Keratinocyte (primary cell): ENCODE data around the gene CATSPERE. TPM values are rescaled to one million over a fixed set of nuclear protein-coding genes. Genes with fewer than 3 reads are reported as not detected.

Experiments used
- DNase-seq: peaks from one replicate; pipeline ENCODE4 v3.0.0-alpha.2; 2011; ENCODE audit warnings: low read depth, missing footprints, low spot score
- FAIRE-seq: peaks from 2 replicates; lab custom pipeline; 2011; peaks lifted over from hg19 to GRCh38; lab: Jason Lieb, UNC
- H2AFZ ChIP-seq: 2 replicates; pipeline ENCODE4 v1.6.0; 2012; ENCODE audit warnings: low read length, control low read depth, inconsistent platforms; ENCODE audit not compliant: control insufficient read depth
- H3K27ac ChIP-seq: 2 replicates; pipeline ENCODE4 v1.5.1; 2011; ENCODE audit warnings: low read length; ENCODE audit not compliant: control insufficient read depth, insufficient read depth
- H3K27me3 ChIP-seq: 3 replicates; pipeline ENCODE4 v1.6.0; 2011; ENCODE audit warnings: low read length; ENCODE audit not compliant: control insufficient read depth, insufficient read depth; ENCODE audit errors: extremely low read depth
- H3K36me3 ChIP-seq, 2 experiments: 2 replicates in 1 of 2; 3 replicates in 1 of 2; pipeline ENCODE4 v1.5.1; 2011; ENCODE audit warnings: low read length in 2 of 2, mild to moderate bottlenecking in 1 of 2; ENCODE audit not compliant: control insufficient read depth in 2 of 2, insufficient read depth in 2 of 2; ENCODE audit errors: extremely low read depth in 1 of 2
- H3K4me1 ChIP-seq: 3 replicates; pipeline ENCODE4 v1.5.1; 2011; ENCODE audit warnings: low read length; ENCODE audit not compliant: control insufficient read depth, insufficient read depth; ENCODE audit errors: extremely low read depth
- H3K4me2 ChIP-seq: 3 replicates; pipeline ENCODE4 v1.6.0; 2011; ENCODE audit warnings: low read depth, low read length; ENCODE audit not compliant: control insufficient read depth, insufficient read depth; ENCODE audit errors: extremely low read depth
- H3K4me3 ChIP-seq, 3 experiments: fragments of 200-600 bp in 1 of 3; sonication (generic) in 1 of 3; 2 replicates in 2 of 3; 3 replicates in 1 of 3; pipeline ENCODE4 v1.5.1; 2011 to 2016; ENCODE audit warnings: low read length in 3 of 3, mild to moderate bottlenecking in 3 of 3, control low read depth in 2 of 3, inconsistent platforms in 1 of 3, low read depth in 1 of 3, mixed read lengths in 1 of 3, mixed run types in 1 of 3, moderate library complexity in 1 of 3; ENCODE audit not compliant: control insufficient read depth in 2 of 3, insufficient read depth in 2 of 3; ENCODE audit errors: extremely low read depth in 1 of 3
- H3K79me2 ChIP-seq: 2 replicates; pipeline ENCODE4 v1.6.0; 2012; ENCODE audit warnings: low read length; ENCODE audit not compliant: control insufficient read depth, insufficient read depth
- H3K9ac ChIP-seq: 3 replicates; pipeline ENCODE4 v1.6.0; 2011; ENCODE audit warnings: low read length; ENCODE audit not compliant: control insufficient read depth, insufficient read depth; ENCODE audit errors: extremely low read depth
- H3K9me1 ChIP-seq: 3 replicates; pipeline ENCODE4 v1.6.0; 2011; ENCODE audit warnings: low read length; ENCODE audit not compliant: control insufficient read depth, insufficient read depth; ENCODE audit errors: extremely low read depth
- H3K9me3 ChIP-seq: 2 replicates; pipeline ENCODE4 v1.5.1; 2012; ENCODE audit warnings: low read depth, low read length; ENCODE audit not compliant: control insufficient read depth
- H4K20me1 ChIP-seq: 3 replicates; pipeline ENCODE4 v1.6.0; 2011; ENCODE audit warnings: low read length; ENCODE audit not compliant: control insufficient read depth, insufficient read depth; ENCODE audit errors: extremely low read depth
- EZH2 ChIP-seq: IDR thresholded peaks from one replicate; pipeline ENCODE4 v1.6.1; 2012; ENCODE audit warnings: inconsistent platforms, mild to moderate bottlenecking, low read length, moderate library complexity
- dilution Hi-C: fragments of 300-500 bp; cut with MboI; formaldehyde crosslinking; loops from one replicate; pipeline ENCODE4 v1.7.0; 2020; ENCODE audit warnings: low sequenced_read_pairs; ENCODE audit not compliant: extremely low pct_ligation_motif_present
- polyA plus RNA-seq, 5 experiments: library from polyadenylated mRNA; depleted of rRNA in 3 of 5; stranded (reverse) in 3 of 5; stranded (forward) in 1 of 5; unstranded in 1 of 5; fragments of >200 nt; gene quantifications; 1 replicate in 1 of 5; 2 replicates in 3 of 5; 3 replicates in 1 of 5; pipeline versions ENCODE4 v1.2.1 to v1.2.3, GENCODE V29; 2011 to 2012; ENCODE audit warnings: missing spikeins in 2 of 5, low read depth in 1 of 5, low replicate concordance in 1 of 5
- TF ChIP-seq, protein P1 (sequence below), 3 experiments: IDR thresholded peaks in 1 of 3; conservative IDR thresholded peaks in 1 of 3; optimal IDR thresholded peaks in 1 of 3; 2 replicates in 2 of 3; 3 replicates in 1 of 3; pipeline versions ENCODE3 to v1.5.1; 2011; ENCODE audit warnings: low read length in 3 of 3, mild to moderate bottlenecking in 3 of 3, moderate library complexity in 2 of 3, control low read depth in 1 of 3, inconsistent platforms in 1 of 3; ENCODE audit not compliant: insufficient read depth in 2 of 3; ENCODE audit errors: extremely low read depth in 1 of 3

The CATSPERE gene
- polyA plus RNA-seq, 1 donor (not counting 4 experiments of a cell fraction or from before 2014, with no cell fraction given) = 0.42 TPM

DNA sequence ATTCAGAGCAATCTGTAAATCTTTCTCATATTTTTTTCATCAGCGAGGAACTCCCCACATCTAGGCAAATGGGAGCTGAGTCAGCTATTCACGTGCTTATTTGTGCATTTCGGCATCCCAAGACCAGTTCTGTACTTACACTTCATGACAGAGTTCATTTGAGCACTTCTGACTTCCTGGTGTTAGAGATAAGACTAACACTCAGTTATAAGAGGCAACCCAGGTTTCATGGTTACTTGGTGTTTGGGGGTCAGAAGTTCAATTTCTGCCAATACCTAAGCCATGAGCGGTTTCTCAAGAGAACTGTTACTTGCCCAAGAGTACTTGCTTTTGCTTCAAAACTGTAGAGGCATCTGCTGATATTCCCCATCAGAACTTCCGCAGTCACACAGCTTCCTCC lies 167.7 kb downstream of the CATSPERE start:
- Histone ChIP-seq H2AFZ (no peak overlapping the region), H3K4me3 (no peak overlapping the region)
- FAIRE-seq = no peak

DNA sequence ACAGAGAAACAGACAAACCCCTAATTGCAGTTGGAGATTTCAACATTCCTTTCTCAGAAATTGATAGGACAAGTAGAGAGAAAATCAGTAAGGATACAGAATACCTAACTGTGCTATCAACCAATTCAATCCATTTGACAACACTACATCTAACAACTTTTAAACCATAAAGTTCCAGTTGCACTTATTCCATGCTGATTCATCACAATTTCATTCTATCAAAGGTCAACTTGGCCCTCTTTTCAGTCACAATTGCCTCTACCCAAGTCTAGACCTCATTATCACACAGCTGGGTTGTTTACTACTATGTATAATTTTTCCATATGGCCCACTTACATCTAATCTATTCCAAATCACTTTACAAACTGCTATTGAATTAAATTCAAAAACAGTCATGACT lies 172.1 kb downstream of the CATSPERE start:
- Histone ChIP-seq H3K27me3 (no peaks in the 10 kb centered on the region), H3K27ac (no peak overlapping the region), H4K20me1 (no peaks in the 10 kb centered on the region), H3K79me2 (no peaks in the 10 kb centered on the region), H3K36me3 (no peaks in the 10 kb centered on the region), H3K4me3 (no peak overlapping the region), H3K4me2 (no peak overlapping the region), H3K9ac (no peak overlapping the region), H3K9me3 (no peaks in the 10 kb centered on the region), H3K4me1 (no peaks in the 10 kb centered on the region), H3K9me1 (no peaks in the 10 kb centered on the region), H2AFZ (no peak overlapping the region)
- DNase-seq (no peak), FAIRE-seq (no peak)
- TF ChIP-seq, protein P1, sequence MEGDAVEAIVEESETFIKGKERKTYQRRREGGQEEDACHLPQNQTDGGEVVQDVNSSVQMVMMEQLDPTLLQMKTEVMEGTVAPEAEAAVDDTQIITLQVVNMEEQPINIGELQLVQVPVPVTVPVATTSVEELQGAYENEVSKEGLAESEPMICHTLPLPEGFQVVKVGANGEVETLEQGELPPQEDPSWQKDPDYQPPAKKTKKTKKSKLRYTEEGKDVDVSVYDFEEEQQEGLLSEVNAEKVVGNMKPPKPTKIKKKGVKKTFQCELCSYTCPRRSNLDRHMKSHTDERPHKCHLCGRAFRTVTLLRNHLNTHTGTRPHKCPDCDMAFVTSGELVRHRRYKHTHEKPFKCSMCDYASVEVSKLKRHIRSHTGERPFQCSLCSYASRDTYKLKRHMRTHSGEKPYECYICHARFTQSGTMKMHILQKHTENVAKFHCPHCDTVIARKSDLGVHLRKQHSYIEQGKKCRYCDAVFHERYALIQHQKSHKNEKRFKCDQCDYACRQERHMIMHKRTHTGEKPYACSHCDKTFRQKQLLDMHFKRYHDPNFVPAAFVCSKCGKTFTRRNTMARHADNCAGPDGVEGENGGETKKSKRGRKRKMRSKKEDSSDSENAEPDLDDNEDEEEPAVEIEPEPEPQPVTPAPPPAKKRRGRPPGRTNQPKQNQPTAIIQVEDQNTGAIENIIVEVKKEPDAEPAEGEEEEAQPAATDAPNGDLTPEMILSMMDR (optimal IDR thresholded peaks at IDR 0.05 in 1 of 3, IDR thresholded peaks at IDR 0.05 in 1 of 3, conservative IDR thresholded peaks at IDR 0.05 in 1 of 3; ENCODE audit: extremely low read depth in 1 of 3, insufficient read depth in 2 of 3, low read length in 3 of 3) = no peak
- TF ChIP-seq EZH2 = no peak
- dilution Hi-C loops = no loop called here

More for the DNA sequence above, 167.7 kb downstream of the CATSPERE start:
- TF ChIP-seq, protein P1 (optimal IDR thresholded peaks at IDR 0.05 in 1 of 3, IDR thresholded peaks at IDR 0.05 in 1 of 3, conservative IDR thresholded peaks at IDR 0.05 in 1 of 3; ENCODE audit: extremely low read depth in 1 of 3, insufficient read depth in 2 of 3, low read length in 3 of 3) = no peak
- TF ChIP-seq EZH2 = no peak
- Histone ChIP-seq H3K4me1 (no peaks in the 10 kb centered on the region), H3K9me3 (no peaks in the 10 kb centered on the region), H3K4me2 (no peak overlapping the region), H3K36me3 (no peaks in the 10 kb centered on the region), H3K27ac (no peak overlapping the region), H3K79me2 (no peaks in the 10 kb centered on the region), H3K9ac (no peak overlapping the region), H3K27me3 (no peaks in the 10 kb centered on the region), H3K9me1 (no peaks in the 10 kb centered on the region), H4K20me1 (no peaks in the 10 kb centered on the region)
- no peak for DNase-seq
- dilution Hi-C loops = no loop called here
